Smooth muscle cell (in vitro differentiated cells): ENCODE measurements around the gene TRPV6. TPM values are rescaled to one million over a fixed set of nuclear protein-coding genes. Genes with fewer than 3 reads are reported as not detected.

ENCODE experiments used
- DNase-seq: peaks from one replicate; lab custom pipeline; 2025; ENCODE audit not compliant: unreplicated experiment; lab: John Stamatoyannopoulos, UW
- H2AFZ ChIP-seq: fragments of 200-600 bp; sonication (generic); 2 replicates; pipeline ENCODE4 v1.6.0; 2016; ENCODE audit warnings: antibody characterized with exemption, low read depth, mild to moderate bottlenecking
- H3F3A ChIP-seq: fragments of 200-600 bp; sonication (generic); 2 replicates; pipeline ENCODE4 v1.6.0; 2017; ENCODE audit warnings: antibody characterized with exemption, low read depth
- H3K27ac ChIP-seq: fragments of 200-600 bp; sonication (generic); 2 replicates; pipeline ENCODE4 v1.5.1; 2016; ENCODE audit warnings: low read depth, mild to moderate bottlenecking
- H3K27me3 ChIP-seq: fragments of 200-600 bp; sonication (generic); 2 replicates; pipeline ENCODE4 v1.6.1; 2016; ENCODE audit warnings: low read depth, mild to moderate bottlenecking
- H3K36me3 ChIP-seq: fragments of 200-600 bp; sonication (generic); 2 replicates; pipeline ENCODE4 v1.5.1; 2016; ENCODE audit warnings: low read depth
- H3K4me1 ChIP-seq: fragments of 200-600 bp; sonication (generic); 2 replicates; pipeline ENCODE4 v1.5.1; 2016; ENCODE audit warnings: low read depth
- H3K4me2 ChIP-seq: fragments of 200-600 bp; sonication (generic); 2 replicates; pipeline ENCODE4 v1.6.0; 2016; ENCODE audit warnings: mild to moderate bottlenecking
- H3K4me3 ChIP-seq: fragments of 200-600 bp; sonication (generic); 2 replicates; pipeline ENCODE4 v1.5.1; 2016; ENCODE audit warnings: mild to moderate bottlenecking
- H3K79me2 ChIP-seq: fragments of 200-600 bp; sonication (generic); 2 replicates; pipeline ENCODE4 v1.6.0; 2016; ENCODE audit warnings: low read depth, mild to moderate bottlenecking
- H3K9ac ChIP-seq: fragments of 200-600 bp; sonication (generic); 2 replicates; pipeline ENCODE4 v1.6.0; 2016; ENCODE audit warnings: low read depth
- H3K9me3 ChIP-seq: fragments of 200-600 bp; sonication (generic); replicated peaks from 2 replicates; pipeline ENCODE4 v1.5.1; 2016; ENCODE audit warnings: low read depth
- H4K20me1 ChIP-seq: fragments of 200-600 bp; sonication (generic); 2 replicates; pipeline ENCODE4 v1.6.0; 2016; ENCODE audit warnings: low read depth
- WGBS: methylation state at CpG from one replicate; pipeline ENCODE4 v1.1.7; 2016; ENCODE audit warnings: low lambda C conversion rate; 5-methylcytosine and 5-hydroxymethylcytosine counted together
- polyA plus RNA-seq: library from polyadenylated mRNA; unstranded; fragments of >200 nt; fragmentation: Nextera tagmentation; extraction: Ambion mirVana; gene quantifications from 2 replicates; pipeline ENCODE4 v1.2.1, GENCODE V29; 2016
- total RNA-seq: library from RNA; depleted of rRNA; stranded (reverse); fragments of >200 nt; gene quantifications from 2 replicates; pipeline ENCODE4 v1.2.3, GENCODE V29; 2014
- TF ChIP-seq, protein P1 (sequence below): fragments of 200-600 bp; sonication (generic); IDR thresholded peaks from 2 replicates; pipeline ENCODE4 v1.5.1; 2017; ENCODE audit warnings: borderline replicate concordance, mild to moderate bottlenecking, antibody characterized with exemption; ENCODE audit not compliant: insufficient read depth, poor library complexity, severe bottlenecking

Gene TRPV6
- total and polyA plus RNA-seq, 2 experiments from 2014 or later, result 0.17 TPM; not detected in 1

DNA sequence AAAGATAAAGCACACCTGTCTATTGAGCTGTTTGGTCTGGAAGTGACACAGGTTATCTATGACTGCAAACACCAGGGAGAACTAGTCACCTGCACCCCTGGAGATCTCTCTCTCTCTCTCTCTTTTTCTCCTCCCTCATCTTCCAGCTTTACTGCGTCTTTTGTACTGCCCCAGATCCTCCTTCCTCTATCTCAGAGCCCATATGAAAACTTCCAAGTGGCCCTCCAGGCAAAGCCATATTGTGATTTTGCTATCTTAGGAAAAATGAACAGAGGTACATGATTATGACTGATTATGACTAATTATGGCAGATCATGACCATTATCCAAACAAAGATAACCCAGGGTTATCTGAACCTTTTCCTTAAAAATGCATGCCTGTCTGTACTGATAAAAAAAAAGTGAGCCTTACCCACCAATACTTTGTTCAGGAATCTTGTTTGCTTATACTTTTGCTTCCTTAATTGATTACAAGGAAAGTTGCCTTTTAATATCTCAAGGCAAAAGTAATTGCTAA, 43.2 kb downstream of the TRPV6 start:
- WGBS, result 86% methylated on average over 1 of the region's 1 CpG
- Histone ChIP-seq H3K27ac (no peak overlapping the region), H3K4me1 (no peaks in the 10 kb centered on the region), H4K20me1 (no peaks in the 10 kb centered on the region), H3K4me2 (no peak overlapping the region), H3K27me3 (no peaks in the 10 kb centered on the region), H3K79me2 (no peaks in the 10 kb centered on the region), H3K9ac (no peak overlapping the region), H2AFZ (no peak overlapping the region), H3K9me3 (no peaks in the 10 kb centered on the region), H3F3A (no peaks in the 10 kb centered on the region), H3K36me3 (no peaks in the 10 kb centered on the region), H3K4me3 (no peak overlapping the region)
- TF ChIP-seq, protein P1, sequence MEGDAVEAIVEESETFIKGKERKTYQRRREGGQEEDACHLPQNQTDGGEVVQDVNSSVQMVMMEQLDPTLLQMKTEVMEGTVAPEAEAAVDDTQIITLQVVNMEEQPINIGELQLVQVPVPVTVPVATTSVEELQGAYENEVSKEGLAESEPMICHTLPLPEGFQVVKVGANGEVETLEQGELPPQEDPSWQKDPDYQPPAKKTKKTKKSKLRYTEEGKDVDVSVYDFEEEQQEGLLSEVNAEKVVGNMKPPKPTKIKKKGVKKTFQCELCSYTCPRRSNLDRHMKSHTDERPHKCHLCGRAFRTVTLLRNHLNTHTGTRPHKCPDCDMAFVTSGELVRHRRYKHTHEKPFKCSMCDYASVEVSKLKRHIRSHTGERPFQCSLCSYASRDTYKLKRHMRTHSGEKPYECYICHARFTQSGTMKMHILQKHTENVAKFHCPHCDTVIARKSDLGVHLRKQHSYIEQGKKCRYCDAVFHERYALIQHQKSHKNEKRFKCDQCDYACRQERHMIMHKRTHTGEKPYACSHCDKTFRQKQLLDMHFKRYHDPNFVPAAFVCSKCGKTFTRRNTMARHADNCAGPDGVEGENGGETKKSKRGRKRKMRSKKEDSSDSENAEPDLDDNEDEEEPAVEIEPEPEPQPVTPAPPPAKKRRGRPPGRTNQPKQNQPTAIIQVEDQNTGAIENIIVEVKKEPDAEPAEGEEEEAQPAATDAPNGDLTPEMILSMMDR, result no peak
- DNase-seq, result no peak

DNA sequence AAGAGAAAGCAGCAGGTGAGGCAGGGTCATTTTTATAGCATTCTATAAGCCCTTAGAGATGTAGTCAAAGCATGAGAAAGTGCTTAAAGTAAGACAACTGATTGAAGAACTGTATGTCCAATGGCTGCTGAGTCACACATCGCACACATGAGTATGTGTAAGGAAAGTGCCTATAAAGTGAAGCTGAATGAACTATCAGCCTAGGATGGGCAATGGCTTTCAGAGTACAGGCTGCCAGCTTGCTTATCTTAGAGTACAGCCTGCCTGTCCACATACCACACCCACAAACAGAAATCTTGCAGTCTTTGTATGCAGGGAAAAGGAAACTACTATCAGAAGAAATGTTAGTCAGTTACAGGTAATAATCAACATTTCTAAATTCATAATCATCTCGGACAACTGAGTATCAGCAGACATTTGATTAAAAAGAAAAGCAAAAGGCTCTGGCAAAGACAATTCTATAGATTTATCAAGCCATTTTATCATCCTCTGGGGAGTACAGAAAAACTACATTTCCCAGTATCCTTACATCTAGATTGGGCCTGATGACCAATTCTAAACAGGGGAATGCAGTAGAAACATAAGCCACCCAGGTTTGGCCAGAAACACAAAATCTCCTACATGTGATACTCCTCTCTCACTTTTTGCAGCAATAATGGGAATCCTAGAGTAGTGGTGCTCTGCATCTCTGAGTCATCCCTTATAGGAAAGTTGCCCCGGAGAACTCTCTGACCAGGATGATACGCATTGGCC, 46.9 kb downstream of the TRPV6 start:
- TF ChIP-seq, protein P1, result no peak
- WGBS, result 58% methylated on average over 4 of the region's 4 CpGs
- DNase-seq, result no peak

DNA sequence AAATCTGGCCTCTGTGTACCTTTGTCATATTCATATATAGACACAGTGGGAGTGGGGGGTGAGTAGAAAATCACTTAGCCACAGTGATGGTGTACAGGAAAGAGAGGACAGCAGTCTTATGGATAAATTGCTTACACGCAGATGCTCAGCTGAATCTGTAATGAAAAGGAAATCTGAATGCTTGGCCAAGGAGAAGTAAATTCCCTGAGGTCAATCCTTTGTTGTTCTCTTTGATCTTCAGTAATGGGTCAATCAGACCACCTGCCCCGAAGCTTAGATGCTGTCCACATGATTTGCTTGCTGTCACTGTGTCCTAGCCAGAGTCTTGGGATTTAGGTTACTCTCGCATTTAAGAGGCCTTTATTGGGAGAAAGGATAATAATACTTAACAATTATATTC, 49.1 kb downstream of the TRPV6 start:
- no peak for DNase-seq
- TF ChIP-seq, protein P1, result no peak
- Histone ChIP-seq H3F3A (no peaks in the 10 kb centered on the region), H3K9me3 (no peaks in the 10 kb centered on the region), H3K4me3 (no peak overlapping the region), H4K20me1 (no peaks in the 10 kb centered on the region), H3K4me2 (no peak overlapping the region), H2AFZ (no peak overlapping the region), H3K9ac (no peak overlapping the region), H3K79me2 (no peaks in the 10 kb centered on the region), H3K36me3 (no peaks in the 10 kb centered on the region), H3K27ac (no peak overlapping the region), H3K27me3 (no peaks in the 10 kb centered on the region), H3K4me1 (no peaks in the 10 kb centered on the region)
- WGBS, result 77% methylated on average over 3 of the region's 3 CpGs

More for the DNA sequence above, 46.9 kb downstream of the TRPV6 start:
- Histone ChIP-seq H3K27ac (no peak overlapping the region), H3K9me3 (no peaks in the 10 kb centered on the region), H3F3A (no peaks in the 10 kb centered on the region), H3K36me3 (no peaks in the 10 kb centered on the region), H2AFZ (no peak overlapping the region), H4K20me1 (no peaks in the 10 kb centered on the region), H3K27me3 (no peaks in the 10 kb centered on the region), H3K9ac (no peak overlapping the region), H3K79me2 (no peaks in the 10 kb centered on the region), H3K4me1 (no peaks in the 10 kb centered on the region), H3K4me2 (no peak overlapping the region), H3K4me3 (no peak overlapping the region)

DNA sequence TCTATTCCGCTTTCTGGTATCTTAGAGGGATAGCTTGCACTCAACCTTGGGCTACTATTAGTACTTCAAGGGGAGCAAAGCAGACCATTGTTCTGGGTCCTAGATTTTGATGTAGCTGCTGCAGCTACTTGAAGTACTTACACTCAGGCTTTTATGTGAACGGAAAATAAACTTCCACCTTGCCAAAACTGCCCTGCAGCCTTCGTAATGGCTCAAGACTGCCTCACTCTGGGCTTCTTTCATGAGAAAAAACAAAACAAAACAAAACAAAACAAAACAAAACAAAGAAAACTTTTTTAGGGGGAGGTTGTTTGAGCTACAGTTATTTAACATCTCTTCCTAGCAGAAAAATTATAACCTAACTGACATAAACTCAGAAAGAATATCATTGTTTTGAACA, 50.1 kb downstream of the TRPV6 start:
- 52% methylated on average over 3 of the region's 3 CpGs for WGBS
- Histone ChIP-seq H3K9me3 (no peaks in the 10 kb centered on the region), H3K27me3 (no peaks in the 10 kb centered on the region), H3K4me2 (no peak overlapping the region), H3K79me2 (no peaks in the 10 kb centered on the region), H3K4me3 (no peak overlapping the region), H3K9ac (no peak overlapping the region), H3K4me1 (no peaks in the 10 kb centered on the region), H3K27ac (no peak overlapping the region), H3K36me3 (no peaks in the 10 kb centered on the region), H3F3A (no peaks in the 10 kb centered on the region), H4K20me1 (no peaks in the 10 kb centered on the region), H2AFZ (no peak overlapping the region)
- TF ChIP-seq, protein P1, result no peak
- no peak for DNase-seq
